Ovary (tissue), 9 donors: ENCODE measurements around the gene C9orf153. TPM values are rescaled to one million over a fixed set of nuclear protein-coding genes. Genes with fewer than 3 reads are reported as not detected.

Experiments used
- DNase-seq, 5 donors: peaks; one replicate each; pipeline ENCODE4 v3.0.0-alpha.2; 2019 to 2020
- H3K27ac ChIP-seq, 2 donors: fragments of 200-600 bp; one replicate each; pipeline versions ENCODE4 v1.5.1 to v1.8.0; 2019 to 2022
- H3K27me3 ChIP-seq: fragments of 200-600 bp; one replicate; pipeline ENCODE4 v1.8.0; 2022
- H3K36me3 ChIP-seq: fragments of 200-600 bp; sonication (generic); one replicate; pipeline ENCODE4 v1.5.1; 2019
- H3K4me1 ChIP-seq: one replicate; pipeline ENCODE4 v1.8.1; 2013; ENCODE audit warnings: mild to moderate bottlenecking, moderate library complexity; ENCODE audit not compliant: insufficient read depth
- H3K4me3 ChIP-seq: fragments of 200-600 bp; sonication (generic); one replicate; pipeline ENCODE4 v1.5.1; 2017
- H3K9me3 ChIP-seq, 2 donors: fragments of 200-600 bp in 1 of 2; sonication (generic) in 1 of 2; one replicate each; pipeline versions ENCODE4 v1.5.1 to v1.8.1; 2013 to 2019; ENCODE audit warnings: mild to moderate bottlenecking in 1 of 2, moderate library complexity in 1 of 2
- CTCF ChIP-seq, 3 donors: fragments of 450-650 bp in 2 of 3; fragments of 200-600 bp in 1 of 3; IDR thresholded peaks; one replicate each; pipeline versions ENCODE4 v1.5.1 to v1.8.0; 2016 to 2022; ENCODE audit warnings: antibody characterized with exemption in 3 of 3, mild to moderate bottlenecking in 1 of 3
- EP300 ChIP-seq: sonication (generic); formaldehyde crosslinking; IDR thresholded peaks from one replicate; pipeline ENCODE4 v1.6.1; 2017; ENCODE audit warnings: antibody characterized with exemption
- POLR2A ChIP-seq: fragments of 450-650 bp; IDR thresholded peaks from one replicate; pipeline ENCODE4 v1.6.1; 2017; ENCODE audit warnings: antibody characterized with exemption, mild to moderate bottlenecking, moderate library complexity
- WGBS, 3 donors: extraction: QIAGEN DNeasy Blood & Tissue Kit in 1 of 3; methylation state at CpG; one replicate each; pipeline versions ENCODE4 v1.1.5 to v1.1.7; 2013 to 2017; 5-methylcytosine and 5-hydroxymethylcytosine counted together
- intact Hi-C, 4 donors: fragments of 100-400 bp; cut with DNase I; formaldehyde crosslinking; loops; one replicate each; pipeline versions ENCODE4 v1.11.0 to v1.15.1; 2022 to 2023
- polyA plus RNA-seq, 2 donors: library from polyadenylated mRNA; stranded (reverse); fragments of 200-250 nt in 1 of 2; fragments of 350-450 nt in 1 of 2; fragmentation: Illumina TruSeq in 1 of 2; extraction: RNeasy Lipid Tissue Mini Kit (QIAGEN cat#74804) in 1 of 2; gene quantifications; one replicate each; pipeline ENCODE4 v1.2.3, GENCODE V29; 2013 to 2014
- total RNA-seq, 7 donors: library from RNA; depleted of rRNA in 2 of 7; stranded (reverse); fragments of >200 nt in 2 of 7; fragmentation: NEBNext Ultra II Directional in 3 of 7; extraction: Animal tissue kit (Norgen Biotek cat#: 25700) in 3 of 7; gene quantifications; one replicate each; pipeline versions ENCODE4 v1.1.0 to v1.2.4, GENCODE V29; 2016 to 2023
- donor health status: DM: no; HTN: no; CAD: no; lungs with moderate emphysema.
- donor health status: DM: no; HTN: no; CAD: no.
- donor health status: Bipolar disorder and iron deficiency.
- donor health status: DM: yes; HTN: yes; CAD: no.
- donor health status: DM: no; HTN: no; CAD: no.
- donor health status: DM: yes; HTN: yes; CAD: no.

The C9orf153 gene
- total and polyA plus RNA-seq, 9 donors, result 0.06 to 0.68 (median 0.32) TPM; not detected in 2

- peaks cover 10% of the 10 kb centered on the region for H3K4me1 ChIP-seq
- H3K4me3 ChIP-seq, result no peak overlapping the region
- H3K27me3 ChIP-seq, result no peaks in the 10 kb centered on the region
- no peaks in the 10 kb centered on the region for H3K9me3 ChIP-seq
- TF ChIP-seq EP300 (no peak), CTCF (IDR thresholded peaks at IDR 0.05) (no peak), POLR2A (no peak)
- DNase-seq, result no peak
- 73 to 86% (median 81%) methylated on average over 3 of the region's 3 CpGs for WGBS, 3 donors
- no peak overlapping the region for H3K27ac ChIP-seq
- no peaks in the 10 kb centered on the region for H3K36me3 ChIP-seq
- intact Hi-C loops, result no loop called here
These were observed 16.5 kb upstream of the C9orf153 start for GRCh38 chr9:86275962-86276361.

- no peaks in the 10 kb centered on the region for H3K9me3 ChIP-seq
- no peak overlapping the region for H3K4me3 ChIP-seq
- H3K27me3 ChIP-seq, result no peaks in the 10 kb centered on the region
- 76 to 88% (median 81%) methylated on average over 7 of the region's 7 CpGs for WGBS, 3 donors
- peaks cover 7% of the 10 kb centered on the region for H3K4me1 ChIP-seq
- H3K36me3 ChIP-seq, result no peaks in the 10 kb centered on the region
- no peak overlapping the region for H3K27ac ChIP-seq
- DNase-seq, result no peak
- TF ChIP-seq EP300 (no peak), POLR2A (no peak), CTCF (IDR thresholded peaks at IDR 0.05) (no peak)
- intact Hi-C loops, result no loop called here
These were observed 15.6 kb upstream of the C9orf153 start for GRCh38 chr9:86274821-86275643.

DNA sequence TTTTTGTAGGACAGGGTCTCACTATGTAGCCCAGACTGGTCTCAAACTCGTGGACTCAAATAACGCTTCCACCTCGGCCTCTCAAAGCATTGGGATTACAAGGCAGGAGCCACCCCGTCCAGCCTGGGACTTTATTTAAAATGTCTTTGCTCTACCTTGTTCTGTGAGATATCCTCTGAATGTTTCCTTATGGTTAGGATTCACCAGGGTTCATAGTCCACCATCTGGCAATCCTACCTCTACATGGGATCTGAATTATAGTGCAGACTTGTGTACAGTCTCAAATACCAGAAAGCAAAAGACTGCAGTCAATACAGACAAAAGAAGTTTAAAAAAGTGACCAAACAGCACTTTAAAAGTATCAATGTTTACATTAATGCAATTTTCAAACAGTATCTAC lies 12.8 kb upstream of the C9orf153 start:
- intact Hi-C loops, result no loop called here
- no peak for DNase-seq
- 92 to 94% (median 94%) methylated on average over 4 of the region's 4 CpGs for WGBS, 3 donors
- H3K27me3 ChIP-seq, result no peaks in the 10 kb centered on the region
- H3K27ac ChIP-seq, result no peak overlapping the region
- peaks cover 5% of the 10 kb centered on the region for H3K4me1 ChIP-seq
- H3K9me3 ChIP-seq, result no peaks in the 10 kb centered on the region
- TF ChIP-seq EP300 (no peak), POLR2A (no peak), CTCF (IDR thresholded peaks at IDR 0.05) (no peak)
- no peak overlapping the region for H3K4me3 ChIP-seq
- H3K36me3 ChIP-seq, result no peaks in the 10 kb centered on the region

GRCh38 chr9:86263876-86264275 lies 4.4 kb upstream of the C9orf153 start:
- TF ChIP-seq EP300 (no peak), CTCF (IDR thresholded peaks at IDR 0.05) (no peak), POLR2A (no peak)
- no peak for DNase-seq
- 82 to 88% (median 84%) methylated on average over 6 of the region's 6 CpGs for WGBS, 3 donors
- H3K27ac ChIP-seq, result no peak overlapping the region
- intact Hi-C loops, result no loop called here
- no peaks in the 10 kb centered on the region for H3K4me1 ChIP-seq
- no peaks in the 10 kb centered on the region for H3K27me3 ChIP-seq
- H3K9me3 ChIP-seq, result no peaks in the 10 kb centered on the region
- H3K36me3 ChIP-seq, result no peaks in the 10 kb centered on the region
- H3K4me3 ChIP-seq, result no peak overlapping the region
